Activated CD8-positive, alpha-beta memory T cell treated with anti-CD3 and anti-CD28 coated beads for 24 hours (primary cell): ENCODE data around the gene COL18A1.

Experiments used
- DNase-seq: peaks from one replicate; pipeline ENCODE4 v3.0.0-alpha.2; 2020

COL18A1 gene

DNA sequence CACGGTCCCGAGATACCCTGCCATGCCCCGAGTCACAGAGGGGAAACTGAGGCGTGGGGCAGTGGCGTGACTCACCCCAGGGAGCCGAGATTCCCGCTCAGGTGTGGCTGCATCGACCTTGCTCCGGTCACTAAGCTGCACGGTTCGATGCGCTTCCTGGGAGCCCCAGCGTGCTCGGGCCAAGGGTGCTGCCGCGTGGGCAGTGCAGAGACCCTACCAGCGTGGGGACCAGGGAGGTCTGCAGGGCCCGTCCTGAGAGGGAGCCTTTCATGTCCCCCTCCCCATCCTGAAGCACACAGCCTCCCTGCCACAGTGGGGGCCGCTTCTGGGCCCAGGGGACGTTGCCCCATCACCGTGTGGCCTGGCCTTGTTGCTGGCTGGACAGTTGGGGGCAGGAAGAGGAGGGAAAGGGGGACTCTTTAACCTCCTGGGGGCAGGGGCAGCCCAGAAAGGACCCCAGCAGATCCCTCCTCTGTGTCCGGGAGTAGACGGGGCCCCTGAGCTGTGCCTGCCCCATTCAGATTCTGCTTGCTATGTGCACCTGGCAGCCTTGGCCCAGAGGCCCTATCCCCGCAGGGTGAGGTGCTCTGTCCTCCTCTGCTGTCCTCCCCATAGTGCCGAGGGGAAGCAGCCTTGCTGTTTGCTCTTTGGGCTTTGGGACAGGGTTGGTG lies 52.3 kb downstream of the COL18A1 start:
- DNase-seq: no peak

DNA sequence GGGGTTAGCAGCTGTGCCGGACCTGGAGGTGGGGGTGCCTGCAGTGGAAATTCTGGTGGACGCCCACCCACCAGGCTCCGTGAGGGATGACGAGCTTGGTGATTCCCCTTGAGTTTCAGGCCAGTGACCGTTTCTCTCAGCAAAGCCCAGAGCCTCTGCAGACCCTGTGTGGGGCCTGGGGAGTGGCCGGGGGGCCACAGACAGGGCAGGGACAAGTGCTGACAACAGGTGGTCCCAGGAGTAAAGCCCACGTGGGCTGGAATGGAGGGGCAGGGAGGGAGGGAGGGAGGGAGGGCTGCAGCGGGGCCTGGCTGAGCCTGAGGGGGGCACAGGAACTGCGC lies 52.8 kb downstream of the COL18A1 start:
- no peak for DNase-seq

DNA sequence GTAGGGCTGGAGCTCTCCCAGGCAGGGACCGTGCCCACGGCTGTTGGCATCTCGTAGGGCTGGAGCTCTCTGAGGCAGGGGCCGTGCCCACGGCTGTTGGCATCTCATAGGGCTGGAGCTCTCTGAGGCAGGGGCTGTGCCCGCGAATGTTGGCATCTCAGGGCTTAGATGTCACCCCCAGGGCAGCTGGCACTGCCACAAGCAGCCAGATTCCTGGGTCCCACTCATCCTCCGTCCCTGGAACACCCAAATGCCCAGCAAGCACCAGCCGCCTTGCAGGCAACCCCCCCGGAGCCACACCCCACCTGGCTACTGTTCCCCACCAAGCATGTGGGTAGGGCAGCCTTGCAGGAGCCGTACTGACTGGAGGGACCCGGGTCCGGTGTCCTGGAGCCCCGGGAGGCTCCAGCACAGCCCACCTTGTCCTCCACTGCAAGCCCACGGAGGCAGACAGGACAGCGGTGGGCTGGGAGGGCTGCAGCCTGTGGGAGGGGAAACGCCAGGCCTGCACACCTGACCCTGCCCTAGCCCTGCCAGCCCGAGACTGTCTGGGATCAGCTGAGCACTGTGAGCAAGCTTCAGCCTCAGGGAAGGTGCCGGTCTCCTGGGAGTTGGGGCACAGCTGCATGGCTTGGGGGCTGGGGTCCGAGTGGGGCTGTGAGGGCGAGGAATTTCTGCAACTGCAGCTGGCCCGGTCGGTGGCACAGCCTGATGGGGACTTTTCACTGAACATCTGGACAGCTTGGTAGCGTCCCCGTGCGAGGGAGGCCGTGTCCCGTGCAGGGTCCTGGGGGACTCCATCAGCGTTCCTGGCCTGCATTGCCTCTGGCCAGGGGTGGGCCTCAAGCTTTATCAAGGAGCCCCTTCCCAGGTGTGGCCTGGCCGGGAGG lies 53.6 kb downstream of the COL18A1 start:
- no peak for DNase-seq

DNA sequence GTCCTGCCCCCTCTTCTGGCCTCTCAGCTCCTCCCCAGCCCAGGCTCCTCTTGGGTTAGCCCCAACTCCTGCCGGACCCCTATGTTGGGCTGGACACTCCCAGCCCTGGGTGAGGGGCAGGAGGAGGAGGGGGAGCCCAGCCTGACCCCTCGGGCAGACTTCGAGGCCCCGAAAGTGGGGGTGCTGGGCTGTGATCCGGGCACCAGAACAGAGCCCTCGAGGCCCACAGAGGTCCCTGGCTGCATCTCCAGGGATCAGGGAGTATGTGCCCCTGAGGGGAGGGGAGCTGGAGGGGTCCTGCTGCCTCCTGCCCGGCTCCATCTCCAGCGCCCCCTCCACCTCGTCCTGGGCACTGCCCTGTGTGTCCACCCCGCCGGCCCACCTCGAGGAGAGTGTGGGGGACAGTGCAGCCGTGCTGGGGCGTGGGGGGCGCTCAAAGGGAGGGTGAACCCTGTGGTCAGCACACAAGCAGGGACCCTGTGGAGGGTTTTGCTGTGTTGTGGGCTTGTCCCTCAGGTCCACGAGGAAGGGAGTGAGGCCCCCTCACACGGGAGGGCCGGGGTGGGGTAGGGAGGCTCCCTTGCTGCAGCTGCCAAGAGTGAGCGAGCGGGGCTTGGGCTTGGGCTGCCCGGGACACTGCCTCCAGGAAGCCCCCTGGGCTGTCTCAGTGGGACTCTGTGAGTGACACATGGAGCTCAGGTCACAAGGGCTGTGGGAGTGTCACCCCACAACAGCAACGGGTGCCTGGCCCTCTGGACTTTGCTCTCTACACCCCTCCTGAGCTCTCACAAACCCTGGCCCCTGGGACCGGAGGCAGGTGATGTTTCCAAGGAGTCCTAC lies 54.4 kb downstream of the COL18A1 start:
- no peak for DNase-seq

DNA sequence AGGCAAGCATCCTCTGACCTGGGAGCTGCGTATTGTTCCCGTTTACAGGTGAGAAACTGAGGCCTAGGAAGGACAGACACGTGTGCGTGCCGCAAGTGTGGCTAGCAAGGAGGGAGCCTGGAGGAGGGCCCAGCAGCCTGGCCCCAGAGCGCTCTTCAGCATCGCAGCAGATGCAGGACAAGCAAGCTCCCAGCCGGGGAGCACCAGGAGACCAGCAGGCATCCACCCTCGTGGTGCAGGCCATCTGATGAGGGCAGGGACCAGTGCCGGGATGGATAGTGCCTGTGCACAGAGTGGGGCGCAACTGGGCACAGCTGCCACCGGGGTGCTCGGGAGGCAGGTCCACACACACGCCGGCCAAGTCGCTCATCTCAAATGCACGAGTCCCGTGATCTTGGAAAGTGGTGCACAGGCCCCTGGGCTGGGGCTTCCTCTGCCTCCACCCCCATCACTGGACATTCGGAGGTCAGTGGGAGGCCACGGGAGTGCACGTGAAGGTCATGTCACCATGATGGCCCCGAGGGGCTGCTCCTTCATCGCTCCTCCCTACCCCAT lies 55.1 kb downstream of the COL18A1 start:
- DNase-seq: no peak

DNA sequence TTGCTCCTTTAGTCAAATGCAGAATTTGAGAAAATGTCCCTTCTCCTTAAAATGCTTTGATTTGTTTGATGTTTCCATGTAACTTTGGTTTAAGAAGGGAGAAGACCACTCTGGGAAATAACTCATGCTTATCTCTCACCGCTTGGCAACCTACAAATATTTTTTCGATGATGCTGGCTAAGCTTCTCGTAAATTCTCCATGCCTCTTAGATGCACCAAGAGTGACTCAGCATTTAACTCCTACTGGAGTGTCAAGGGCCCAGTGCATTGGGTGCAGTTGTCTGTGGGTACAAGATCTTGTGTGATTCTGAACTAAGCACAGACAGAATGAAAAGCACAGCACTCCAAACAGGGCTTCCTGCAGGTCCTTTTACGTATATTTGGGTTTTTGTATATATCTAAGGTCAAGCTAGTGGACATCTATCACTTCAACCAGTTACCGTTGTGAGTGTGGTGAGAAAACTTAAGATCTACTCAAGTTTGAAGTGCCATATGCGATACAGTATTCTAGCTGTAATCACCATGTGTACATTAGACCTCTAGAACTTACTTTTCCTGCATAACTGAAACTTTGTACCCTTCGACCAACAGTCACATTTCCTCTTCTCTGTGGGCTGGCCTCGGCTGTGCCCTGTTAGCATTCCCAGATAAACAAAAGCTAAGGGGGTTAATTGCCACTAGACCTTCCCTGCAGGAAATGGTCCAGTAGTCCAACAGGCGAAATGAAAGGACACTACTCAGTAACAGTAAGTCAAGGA lies 55.8 kb downstream of the COL18A1 start:
- DNase-seq: no peak

DNA sequence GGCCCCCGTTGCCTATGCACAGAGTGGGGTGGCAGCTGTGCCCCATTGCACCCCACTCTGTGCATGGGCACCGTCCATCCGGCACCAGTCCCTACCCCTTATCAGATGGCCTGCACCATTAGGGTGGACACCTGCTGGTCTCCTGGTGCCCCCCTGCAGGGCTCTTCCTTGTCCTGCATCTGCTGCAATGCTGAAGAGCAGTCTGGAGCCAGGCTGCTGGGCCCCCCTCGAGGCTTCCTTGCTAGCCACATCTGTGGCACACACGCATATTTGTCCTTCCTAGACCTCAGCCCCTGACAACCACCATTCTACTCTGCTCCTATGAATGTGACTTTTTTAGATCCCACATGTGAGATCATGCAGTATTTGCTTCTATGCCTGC lies 56.4 kb downstream of the COL18A1 start:
- no peak for DNase-seq

DNA sequence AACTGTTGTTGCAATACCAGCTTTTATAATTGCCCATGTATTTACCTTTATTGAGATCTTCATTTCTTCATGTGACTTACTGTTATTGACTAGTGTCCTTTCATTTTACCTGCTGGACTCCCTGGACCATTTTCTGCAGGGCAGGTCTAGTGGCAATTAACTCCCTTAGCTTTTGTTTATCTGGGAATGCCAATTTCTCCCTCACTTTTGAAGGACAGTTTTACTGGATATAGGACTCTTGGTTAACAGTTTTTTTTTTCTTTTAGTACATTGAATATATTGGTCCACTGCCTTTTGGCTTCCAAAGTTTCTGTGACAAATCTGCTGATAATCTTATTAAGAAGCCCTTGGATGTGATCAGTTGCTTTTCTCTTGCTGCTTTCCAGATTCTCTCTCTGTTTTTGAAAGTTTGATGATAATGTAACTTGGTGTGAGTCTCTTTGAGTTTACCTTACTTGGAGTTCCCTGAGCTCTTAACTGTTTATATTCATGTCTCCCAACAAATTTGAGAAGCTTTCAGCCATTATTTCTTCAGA lies 56.9 kb downstream of the COL18A1 start:
- no peak for DNase-seq

DNA sequence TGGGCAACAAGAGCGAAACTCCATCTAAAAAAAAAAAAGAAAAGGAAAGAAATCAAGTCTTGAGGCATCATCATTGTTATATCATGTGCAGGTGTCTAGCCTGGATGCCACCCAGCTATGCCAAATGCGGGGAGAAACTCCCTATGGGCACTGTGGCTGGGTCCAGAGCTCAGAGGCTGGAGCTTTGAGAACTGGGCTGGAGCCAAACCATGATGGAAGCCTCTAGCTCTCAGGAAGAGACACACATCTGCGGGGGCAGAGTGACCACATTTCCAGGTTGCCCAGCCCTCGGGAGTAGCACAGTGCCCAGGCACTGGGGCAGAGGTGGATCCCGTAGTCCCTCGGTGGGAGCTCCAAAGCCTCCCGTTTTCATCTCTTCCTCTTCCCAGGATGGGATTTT lies 58.9 kb downstream of the COL18A1 start:
- DNase-seq: no peak

DNA sequence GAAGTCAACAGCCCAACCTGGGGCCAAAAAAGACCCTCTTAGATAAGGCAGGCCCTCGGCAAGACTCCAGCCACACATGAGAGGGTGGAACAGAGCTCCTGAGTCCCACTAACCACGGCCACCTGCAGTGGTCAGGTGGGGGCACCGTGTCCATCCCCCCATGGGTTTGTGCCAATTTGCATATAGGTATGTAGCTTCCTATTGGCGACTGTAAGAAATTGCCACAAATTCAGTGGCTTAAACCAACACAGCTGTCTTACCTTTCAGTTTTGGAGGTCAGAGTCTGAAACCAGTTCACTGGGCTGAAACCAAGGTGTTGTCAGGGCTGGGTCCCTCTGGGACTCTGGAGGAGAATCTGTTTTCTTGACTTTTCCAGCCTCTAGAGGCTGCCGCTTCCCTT lies 59.3 kb downstream of the COL18A1 start:
- DNase-seq: no peak

DNA sequence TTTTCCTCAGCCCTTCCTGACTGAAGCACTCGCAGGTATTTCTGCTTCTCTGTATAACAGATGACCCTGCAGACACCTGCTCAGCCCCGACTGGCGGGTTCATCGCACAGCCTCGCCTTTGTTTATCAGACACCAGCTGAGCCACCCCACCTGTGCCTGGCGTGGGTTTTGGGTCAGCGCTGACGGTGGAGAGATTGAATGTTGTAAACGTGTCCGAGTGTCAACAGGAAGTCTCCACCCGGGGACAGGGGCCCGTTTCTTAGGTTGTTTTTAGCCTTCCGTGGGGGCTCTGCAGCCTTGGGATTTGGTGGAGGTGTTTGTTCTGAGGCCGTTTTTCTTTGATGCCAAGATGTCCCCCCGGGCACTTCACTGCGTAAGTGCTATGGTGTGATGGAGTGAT lies 60.1 kb downstream of the COL18A1 start:
- DNase-seq: no peak

DNA sequence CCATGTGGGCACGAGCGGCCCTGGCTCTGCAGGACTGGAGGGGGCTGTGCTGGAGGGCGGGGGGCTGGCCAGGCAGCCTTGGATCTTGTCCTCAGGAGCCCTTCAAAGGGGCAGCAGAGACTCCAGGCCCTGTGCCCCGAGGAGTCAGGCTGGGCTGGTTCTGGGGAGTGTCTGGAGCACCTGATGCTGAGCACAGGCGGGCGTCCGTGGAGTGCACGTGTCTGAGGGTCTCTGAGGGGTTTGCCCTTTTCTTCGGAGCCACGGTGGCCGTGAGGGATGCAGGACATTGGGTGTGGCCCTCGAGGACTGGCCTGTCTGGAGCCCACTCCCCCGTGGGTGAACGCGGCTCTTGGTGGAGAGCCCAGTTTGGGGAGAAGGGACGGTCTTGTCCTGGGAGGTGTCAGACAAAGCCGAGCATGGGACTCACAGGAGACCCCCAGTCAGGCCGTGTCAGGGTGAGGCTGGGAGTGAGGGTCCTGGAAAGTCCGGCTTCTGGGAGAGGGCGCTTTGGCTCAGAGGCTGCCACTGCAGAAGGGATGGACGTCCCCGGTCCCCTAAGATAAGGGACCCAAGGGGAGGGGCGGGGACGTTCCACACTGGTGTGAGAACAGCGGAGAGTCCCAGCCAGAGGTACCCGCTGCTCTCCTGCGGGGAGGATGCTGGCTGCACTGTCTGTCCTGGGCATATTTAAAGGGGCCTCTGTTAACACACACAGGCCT lies 60.8 kb downstream of the COL18A1 start:
- DNase-seq: no peak

DNA sequence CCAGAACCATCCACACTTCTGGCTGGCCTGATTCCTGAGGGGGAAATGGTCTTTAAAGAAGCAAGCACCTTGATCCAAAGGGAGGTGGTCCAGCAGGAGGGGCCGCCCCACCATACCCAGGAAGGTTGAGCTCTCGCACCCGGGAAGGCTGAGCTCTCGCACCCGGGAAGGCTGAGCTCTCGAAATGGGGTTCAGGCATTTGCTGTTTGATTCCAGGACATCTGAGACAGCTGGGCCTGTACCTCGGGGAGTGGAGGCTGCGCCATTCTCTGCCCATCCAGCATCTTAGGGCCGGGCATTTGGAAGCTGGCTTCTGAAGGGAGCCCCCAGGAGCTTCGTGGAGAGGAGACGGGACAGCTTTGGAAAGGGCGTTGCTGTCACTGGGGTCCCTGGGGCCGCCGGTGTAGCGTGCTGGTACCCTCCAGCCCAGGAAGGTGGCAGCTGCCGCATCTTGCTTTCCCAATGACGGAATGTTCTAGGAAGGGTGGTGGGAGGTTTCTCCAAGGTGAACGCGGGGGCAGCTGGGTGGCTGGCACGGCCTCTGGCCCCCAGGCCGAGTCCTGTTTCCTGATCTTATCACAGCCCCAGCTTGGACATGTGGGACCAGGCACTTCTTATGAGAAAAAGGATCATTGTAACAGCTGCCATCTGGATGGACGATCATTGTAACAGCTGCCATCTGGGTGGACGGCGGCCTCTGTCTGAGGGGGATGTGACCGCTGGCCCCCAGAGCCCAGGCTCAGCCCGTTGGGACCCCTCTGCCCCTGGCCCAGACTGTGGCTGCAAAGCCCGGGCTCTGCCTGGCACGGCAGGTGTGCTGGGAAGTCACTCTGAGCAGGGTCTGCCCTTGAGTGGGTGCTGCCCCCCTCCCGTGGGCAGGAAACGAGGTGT lies 61.6 kb downstream of the COL18A1 start:
- no peak for DNase-seq

DNA sequence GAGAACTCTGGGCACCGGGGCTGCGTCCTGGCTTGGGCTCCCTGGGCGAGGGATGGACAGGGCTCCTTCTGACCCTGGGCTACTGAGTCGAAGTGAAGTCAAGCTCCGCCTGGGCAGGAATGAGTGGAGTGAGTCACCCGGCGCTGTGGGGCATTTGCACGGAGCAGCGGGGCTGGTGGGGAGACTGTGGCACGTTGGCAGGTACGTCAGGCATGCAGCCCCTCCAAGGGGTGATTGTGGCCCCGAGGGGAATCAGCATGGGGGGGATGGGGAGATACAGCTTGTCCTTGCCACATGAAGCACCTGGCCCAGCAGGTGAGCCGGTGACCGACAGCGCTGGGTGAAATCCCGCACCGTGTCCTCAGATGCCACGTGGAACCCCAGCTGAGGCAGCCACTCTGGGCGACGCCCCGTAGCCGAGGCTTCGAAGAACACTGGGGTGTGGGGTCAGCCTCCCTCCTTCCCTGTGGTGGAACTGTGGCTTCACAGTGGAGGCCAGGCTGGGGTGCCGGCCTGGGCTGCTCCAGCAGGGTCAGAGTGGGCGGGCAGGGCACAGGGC lies 62.3 kb downstream of the COL18A1 start:
- no peak for DNase-seq

DNA sequence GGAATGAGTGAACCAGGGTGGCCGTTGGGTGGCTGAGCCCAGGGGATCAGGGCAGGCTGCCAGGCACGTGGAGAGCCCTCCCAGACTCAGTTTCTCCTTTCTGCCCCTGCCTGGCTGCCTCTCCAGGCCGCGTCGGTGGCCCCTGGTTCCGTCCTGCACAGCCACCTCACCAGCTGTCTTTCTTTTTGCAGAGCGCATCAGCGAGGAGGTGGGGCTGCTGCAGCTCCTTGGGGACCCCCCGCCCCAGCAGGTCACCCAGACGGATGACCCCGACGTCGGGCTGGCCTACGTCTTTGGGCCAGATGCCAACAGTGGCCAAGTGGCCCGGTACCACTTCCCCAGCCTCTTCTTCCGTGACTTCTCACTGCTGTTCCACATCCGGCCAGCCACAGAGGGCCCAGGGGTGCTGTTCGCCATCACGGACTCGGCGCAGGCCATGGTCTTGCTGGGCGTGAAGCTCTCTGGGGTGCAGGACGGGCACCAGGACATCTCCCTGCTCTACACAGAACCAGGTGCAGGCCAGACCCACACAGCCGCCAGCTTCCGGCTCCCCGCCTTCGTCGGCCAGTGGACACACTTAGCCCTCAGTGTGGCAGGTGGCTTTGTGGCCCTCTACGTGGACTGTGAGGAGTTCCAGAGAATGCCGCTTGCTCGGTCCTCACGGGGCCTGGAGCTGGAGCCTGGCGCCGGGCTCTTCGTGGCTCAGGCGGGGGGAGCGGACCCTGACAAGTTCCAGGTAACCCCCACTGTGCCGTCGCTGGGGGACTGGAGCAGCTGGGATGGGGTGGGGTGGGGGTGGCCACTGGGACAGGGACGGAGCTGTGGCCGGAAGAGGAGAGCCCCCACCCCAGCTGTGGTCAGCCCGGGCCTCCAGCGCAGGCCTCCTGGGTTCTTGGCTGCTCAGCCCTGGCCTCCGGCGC lies 63.3 kb downstream of the COL18A1 start:
- DNase-seq: no peak

DNA sequence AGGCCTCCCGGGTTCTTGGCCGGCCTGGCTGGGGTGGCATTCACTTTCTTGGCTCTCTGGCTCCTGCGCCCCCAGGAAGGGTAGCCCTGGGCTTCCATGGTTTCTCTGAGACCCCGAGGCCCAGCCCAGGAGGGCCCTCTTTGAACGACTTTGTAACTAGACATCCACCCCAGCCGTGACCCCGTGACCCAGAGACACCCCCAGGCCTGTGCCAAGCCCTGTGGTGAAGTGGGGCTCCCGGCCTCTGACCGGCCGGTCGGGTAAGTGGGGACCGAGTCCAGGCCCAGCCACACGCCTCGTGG lies 64.0 kb downstream of the COL18A1 start:
- DNase-seq: no peak

DNA sequence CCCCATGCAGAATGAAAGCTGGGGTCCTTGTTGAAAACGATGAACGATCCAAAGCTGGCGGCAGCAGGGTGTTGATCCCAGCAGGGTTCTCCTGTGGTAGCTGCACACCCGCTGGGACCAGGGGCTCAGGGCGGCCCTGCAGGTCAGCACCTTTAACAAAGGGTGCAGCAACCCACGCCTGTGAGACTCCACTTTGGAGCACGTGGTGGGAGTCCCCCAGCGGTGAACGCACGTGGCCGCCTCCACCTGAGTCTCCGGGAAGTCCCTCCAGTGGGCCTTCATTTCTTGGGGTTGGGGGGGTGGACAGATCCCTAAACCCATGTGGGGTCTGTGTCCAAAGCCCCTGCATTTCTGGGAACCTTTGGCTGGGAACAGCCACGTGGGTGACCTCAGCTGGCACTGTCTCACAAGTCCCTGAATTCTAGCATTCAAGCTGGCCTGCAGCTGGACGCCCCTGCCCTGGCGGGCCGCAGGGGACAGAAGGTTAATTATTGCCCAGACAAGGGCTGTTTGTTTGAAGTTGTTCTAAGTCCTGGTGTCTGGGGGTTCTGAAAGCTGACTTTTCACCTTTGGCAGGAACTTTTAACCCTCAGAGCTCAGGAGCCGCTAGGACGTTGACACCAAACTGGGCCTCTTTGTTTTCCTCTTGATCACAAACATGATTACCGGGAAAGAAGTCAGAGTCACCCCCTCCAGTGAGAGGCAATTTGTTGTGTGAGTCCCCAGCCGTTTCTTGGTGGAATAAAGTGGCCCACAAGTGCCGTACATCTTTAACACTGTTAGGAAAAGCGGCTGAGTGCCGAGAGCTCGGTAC lies 64.5 kb downstream of the COL18A1 start:
- no peak for DNase-seq

DNA sequence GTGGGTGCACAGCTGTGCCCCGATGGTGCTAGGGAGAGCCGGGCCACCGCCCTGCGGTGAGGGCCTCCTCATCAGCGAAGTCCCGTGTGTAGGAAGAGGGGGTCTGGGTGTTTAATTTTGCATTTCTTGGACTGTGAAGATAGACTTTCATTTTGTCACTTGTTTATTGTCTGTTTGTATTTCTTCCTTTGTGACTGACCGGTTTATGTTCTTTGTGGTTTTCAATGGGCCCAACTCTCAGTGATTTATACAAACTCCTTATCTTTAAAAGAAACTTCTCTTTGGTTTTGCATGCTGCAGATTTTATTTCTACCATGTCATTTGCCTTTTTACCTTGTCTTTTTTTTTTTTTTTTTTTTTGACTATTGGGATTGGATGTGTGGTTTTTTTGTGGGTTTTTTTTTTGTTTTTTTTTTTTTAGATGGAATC lies 65.1 kb downstream of the COL18A1 start:
- no peak for DNase-seq
